Measurements from ENCODE around the gene CDC73.

The CDC73 gene

DNA sequence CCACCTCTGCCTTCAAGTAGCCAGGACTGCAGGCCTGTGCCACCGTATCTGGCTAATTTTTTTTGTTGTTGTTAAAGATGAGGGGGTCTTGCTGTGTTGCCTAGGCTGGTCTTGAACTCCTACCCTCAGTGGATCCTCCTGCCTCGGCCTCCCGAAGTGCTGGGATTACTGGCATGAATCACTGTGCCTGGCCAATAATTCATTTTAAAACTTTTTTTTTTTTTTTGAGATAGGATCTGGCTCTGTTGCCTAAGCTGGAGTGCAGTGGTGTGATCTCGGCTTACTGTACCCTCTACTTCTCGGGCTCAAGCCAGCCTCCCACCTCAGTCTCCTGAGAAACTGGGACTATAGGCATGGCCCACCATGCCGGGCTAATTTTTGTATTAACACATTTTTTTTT is 3.5 kb downstream of the CDC73 start:
- TF ChIP-seq, protein P1, sequence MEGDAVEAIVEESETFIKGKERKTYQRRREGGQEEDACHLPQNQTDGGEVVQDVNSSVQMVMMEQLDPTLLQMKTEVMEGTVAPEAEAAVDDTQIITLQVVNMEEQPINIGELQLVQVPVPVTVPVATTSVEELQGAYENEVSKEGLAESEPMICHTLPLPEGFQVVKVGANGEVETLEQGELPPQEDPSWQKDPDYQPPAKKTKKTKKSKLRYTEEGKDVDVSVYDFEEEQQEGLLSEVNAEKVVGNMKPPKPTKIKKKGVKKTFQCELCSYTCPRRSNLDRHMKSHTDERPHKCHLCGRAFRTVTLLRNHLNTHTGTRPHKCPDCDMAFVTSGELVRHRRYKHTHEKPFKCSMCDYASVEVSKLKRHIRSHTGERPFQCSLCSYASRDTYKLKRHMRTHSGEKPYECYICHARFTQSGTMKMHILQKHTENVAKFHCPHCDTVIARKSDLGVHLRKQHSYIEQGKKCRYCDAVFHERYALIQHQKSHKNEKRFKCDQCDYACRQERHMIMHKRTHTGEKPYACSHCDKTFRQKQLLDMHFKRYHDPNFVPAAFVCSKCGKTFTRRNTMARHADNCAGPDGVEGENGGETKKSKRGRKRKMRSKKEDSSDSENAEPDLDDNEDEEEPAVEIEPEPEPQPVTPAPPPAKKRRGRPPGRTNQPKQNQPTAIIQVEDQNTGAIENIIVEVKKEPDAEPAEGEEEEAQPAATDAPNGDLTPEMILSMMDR (IDR thresholded peaks at IDR 0.05; ENCODE audit: insufficient read depth, low read length, poor library complexity, severe bottlenecking): no peak
- TF ChIP-seq EZH2phosphoT487 (conservative IDR thresholded peaks at IDR 0.05; ENCODE audit: low read length): no peak
- H3K9ac ChIP-seq (ENCODE audit: low read length): no peak overlapping the region
- no peak overlapping the region for H3K4me3 ChIP-seq (ENCODE audit: insufficient read depth, low read length, poor library complexity, severe bottlenecking)
- no peak overlapping the region for H3K27ac ChIP-seq (ENCODE audit: low read depth, low read length)
- H3F3A ChIP-seq (ENCODE audit: insufficient read depth): peaks cover 19% of the 10 kb centered on the region
- no peak overlapping the region for H3K4me2 ChIP-seq (ENCODE audit: low read depth, low read length, poor library complexity, severe bottlenecking)
- H3K27me3 ChIP-seq (ENCODE audit: low read length): no peaks in the 10 kb centered on the region
- H3K9me3 ChIP-seq (ENCODE audit: insufficient read depth, low read length): no peaks in the 10 kb centered on the region
- peaks cover 22% of the 10 kb centered on the region; the same call in 1 of the 2 replicates for H3K36me3 ChIP-seq (ENCODE audit: low read length)
- H3K79me2 ChIP-seq (ENCODE audit: insufficient read depth, low read length): peaks cover 70% of the 10 kb centered on the region
- H2AFZ ChIP-seq (ENCODE audit: low read depth, low read length, severe bottlenecking): no peak overlapping the region
- H4K20me1 ChIP-seq (ENCODE audit: low read depth, low read length): peaks cover 10% of the 10 kb centered on the region; the same call in 1 of the 2 replicates
- no peaks in the 10 kb centered on the region for H3K9me2 ChIP-seq (replicated peaks; ENCODE audit: insufficient read depth, low read length)

DNA sequence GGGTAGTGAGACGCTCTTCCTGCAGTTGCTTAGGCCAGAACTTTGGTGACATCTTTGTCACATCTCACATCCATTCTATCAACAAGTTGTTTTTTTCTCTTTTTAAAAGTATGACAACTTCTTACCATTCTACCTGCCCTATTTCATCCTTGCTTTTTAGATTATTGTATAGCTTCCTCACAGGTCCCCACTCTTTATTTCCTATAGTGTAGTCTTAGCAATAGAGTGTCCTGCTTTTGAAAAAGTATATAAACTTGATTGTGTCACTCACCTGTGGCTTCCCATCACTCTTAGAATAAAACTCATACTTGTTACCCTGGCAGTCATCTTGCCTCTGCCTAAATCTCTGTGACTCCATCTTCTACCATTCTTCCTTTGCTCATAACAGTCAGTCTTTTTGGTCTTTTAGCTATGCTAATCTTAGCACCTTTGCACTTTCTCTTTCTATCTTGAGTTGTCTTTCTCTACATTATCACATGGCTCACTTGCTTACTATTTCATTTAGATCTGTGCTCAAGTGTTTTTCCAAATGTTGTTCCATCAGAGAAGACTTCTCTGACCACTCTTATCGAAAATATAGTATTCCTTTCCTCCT is 9.5 kb downstream of the CDC73 start:
- no peaks in the 10 kb centered on the region for H3K9me2 ChIP-seq (replicated peaks; ENCODE audit: insufficient read depth, low read length)
- H3K79me2 ChIP-seq (ENCODE audit: insufficient read depth, low read length): peaks cover 71% of the 10 kb centered on the region
- H3K4me2 ChIP-seq (ENCODE audit: low read depth, low read length, poor library complexity, severe bottlenecking): no peak overlapping the region
- H3F3A ChIP-seq (ENCODE audit: insufficient read depth): no peaks in the 10 kb centered on the region
- no peak overlapping the region for H3K27ac ChIP-seq (ENCODE audit: low read depth, low read length)
- no peaks in the 10 kb centered on the region for H3K27me3 ChIP-seq (ENCODE audit: low read length)
- no peak for TF ChIP-seq EZH2phosphoT487 (conservative IDR thresholded peaks at IDR 0.05; ENCODE audit: low read length)
- TF ChIP-seq, protein P1 (IDR thresholded peaks at IDR 0.05; ENCODE audit: insufficient read depth, low read length, poor library complexity, severe bottlenecking): no peak
- no peak overlapping the region for H3K4me3 ChIP-seq (ENCODE audit: insufficient read depth, low read length, poor library complexity, severe bottlenecking)
- peaks cover 54% of the 10 kb centered on the region for H3K36me3 ChIP-seq (ENCODE audit: low read length)
- no peak overlapping the region for H2AFZ ChIP-seq (ENCODE audit: low read depth, low read length, severe bottlenecking)
- H3K9ac ChIP-seq (ENCODE audit: low read length): no peak overlapping the region
- H4K20me1 ChIP-seq (ENCODE audit: low read depth, low read length): no peaks in the 10 kb centered on the region; the same call in 1 of the 2 replicates
- H3K9me3 ChIP-seq (ENCODE audit: insufficient read depth, low read length): no peaks in the 10 kb centered on the region

DNA sequence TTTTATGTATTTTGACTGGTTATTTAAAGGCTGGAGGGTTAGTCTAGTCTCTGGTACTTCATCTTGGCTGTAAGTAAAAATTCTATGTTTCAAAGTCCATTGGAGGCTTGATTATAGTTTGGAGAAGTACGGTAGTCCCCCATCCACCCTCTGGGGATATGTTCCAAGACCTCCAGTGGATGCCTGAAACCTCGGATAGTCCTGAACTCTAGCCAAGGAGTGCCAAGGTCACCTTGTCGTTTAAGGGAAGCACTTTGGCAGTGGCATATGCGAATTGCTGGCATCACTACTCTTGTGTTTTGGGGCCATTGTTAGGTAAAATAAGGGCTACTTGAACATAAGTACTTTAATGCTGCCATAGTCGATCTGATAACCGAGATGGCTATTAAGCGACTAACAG is 18.4 kb downstream of the CDC73 start:
- H3K9me3 ChIP-seq (ENCODE audit: insufficient read depth, low read length): no peaks in the 10 kb centered on the region
- no peak for TF ChIP-seq EZH2phosphoT487 (conservative IDR thresholded peaks at IDR 0.05; ENCODE audit: low read length)
- TF ChIP-seq, protein P1 (IDR thresholded peaks at IDR 0.05; ENCODE audit: insufficient read depth, low read length, poor library complexity, severe bottlenecking): no peak
- no peak overlapping the region for H3K27ac ChIP-seq (ENCODE audit: low read depth, low read length)
- peaks cover 58% of the 10 kb centered on the region for H3K36me3 ChIP-seq (ENCODE audit: low read length)
- peaks cover 38% of the 10 kb centered on the region for H3K79me2 ChIP-seq (ENCODE audit: insufficient read depth, low read length)
- H3K9ac ChIP-seq (ENCODE audit: low read length): no peak overlapping the region
- H3F3A ChIP-seq (ENCODE audit: insufficient read depth): peaks cover 6% of the 10 kb centered on the region; the same call in 1 of the 2 replicates
- no peak overlapping the region for H2AFZ ChIP-seq (ENCODE audit: low read depth, low read length, severe bottlenecking)
- H3K4me3 ChIP-seq (ENCODE audit: insufficient read depth, low read length, poor library complexity, severe bottlenecking): no peak overlapping the region
- H3K4me2 ChIP-seq (ENCODE audit: low read depth, low read length, poor library complexity, severe bottlenecking): no peak overlapping the region
- H3K9me2 ChIP-seq (replicated peaks; ENCODE audit: insufficient read depth, low read length): no peaks in the 10 kb centered on the region
- no peaks in the 10 kb centered on the region for H3K27me3 ChIP-seq (ENCODE audit: low read length)
- no peaks in the 10 kb centered on the region for H4K20me1 ChIP-seq (ENCODE audit: low read depth, low read length)

Measured in SU-DHL-6 (cell line).